Activated T-helper 1 cell treated with Interleukin-2 at 50 U/mL for 16 hours (primary cell): ENCODE results near the gene MRPS34.

Experiments
- DNase-seq: peaks from one replicate; pipeline ENCODE4 v3.0.0-alpha.2; 2020; ENCODE audit warnings: low read depth

The MRPS34 gene

GRCh38 chr16:1781254-1781653 lies 8.3 kb upstream of the MRPS34 start:
- no peak for DNase-seq

GRCh38 chr16:1780677-1781072 lies 7.7 kb upstream of the MRPS34 start:
- DNase-seq, result no peak

- no peak for DNase-seq
Observed at GRCh38 chr16:1779741-1780676, 7.1 kb upstream of the MRPS34 start.

- no peak for DNase-seq
Observed at GRCh38 chr16:1779234-1779701, 6.3 kb upstream of the MRPS34 start.

GRCh38 chr16:1778200-1779179 lies 5.6 kb upstream of the MRPS34 start:
- no peak for DNase-seq

GRCh38 chr16:1777375-1778199 lies 4.7 kb upstream of the MRPS34 start:
- no peak for DNase-seq

GRCh38 chr16:1776991-1777374 lies 4.0 kb upstream of the MRPS34 start:
- no peak for DNase-seq

GRCh38 chr16:1776672-1776955 lies 3.7 kb upstream of the MRPS34 start:
- DNase-seq, result no peak

- DNase-seq, result no peak
Observed at GRCh38 chr16:1775846-1776671, 3.1 kb upstream of the MRPS34 start.

- DNase-seq, result no peak
Observed at GRCh38 chr16:1775006-1775845, 2.3 kb upstream of the MRPS34 start.

GRCh38 chr16:1774448-1774780 lies 1.5 kb upstream of the MRPS34 start:
- DNase-seq, result no peak

GRCh38 chr16:1773703-1774447 lies 941 bp upstream of the MRPS34 start:
- no peak for DNase-seq

- DNase-seq, result peak; percentile 34
Observed at GRCh38 chr16:1772362-1772907, 499 bp downstream of the MRPS34 start, which contains the start of gene EME2. Gene EME2, plus strand, starts transcription at chr16:1772810. Its CDS starts 418 bp downstream, at chr16:1773228.

- no peak for DNase-seq
Observed at GRCh38 chr16:1771864-1772361, 1.0 kb downstream of the MRPS34 start.

GRCh38 chr16:1771188-1771863 lies 1.6 kb downstream of the MRPS34 start, which contains the start of gene NME3:
Gene NME3, minus strand, starts transcription at chr16:1771543. Its CDS starts 9 bp downstream, at chr16:1771534.
- DNase-seq, result peak; percentile 64

GRCh38 chr16:1770328-1771187 lies 2.4 kb downstream of the MRPS34 start:
- peak; percentile 25 for DNase-seq
